Measurements from ENCODE around the gene ZNF708.
"Not testable (repeated sequence)": the region's sequence is repeated elsewhere in the genome, so short reads cannot be mapped to it uniquely, and the experiment has no call there.

The ZNF708 gene

GRCh38 chr19:21260164-21260847, 68.9 kb downstream of the ZNF708 start:
- DNase-seq (ENCODE audit: low read depth in 2 of 2), result no peak

- DNase-seq (ENCODE audit: low read depth in 2 of 2), result not testable (repeated sequence)
These were observed 69.6 kb downstream of the ZNF708 start for GRCh38 chr19:21259421-21260124.

- DNase-seq (ENCODE audit: low read depth in 2 of 2), result no peak
These were observed 72.5 kb downstream of the ZNF708 start for GRCh38 chr19:21256722-21257121.

All from stimulated activated CD4-positive, alpha-beta T cell treated with anti-CD3 and anti-CD28 coated beads, Interleukin-1b, Interleukin-23, amount 100 ng/mL, for 1 hour (primary cell).